T-helper 1 cell (primary cell): Measurements from ENCODE around the gene C12orf75.
"Not testable (repeated sequence)": the region's sequence is repeated elsewhere in the genome, so short reads cannot be mapped to it uniquely, and the experiment has no call there.

Experiments used
- DNase-seq, 5 donors: peaks; one replicate each; pipeline ENCODE4 v3.0.0-alpha.2; 2012 to 2020

Gene C12orf75

DNA sequence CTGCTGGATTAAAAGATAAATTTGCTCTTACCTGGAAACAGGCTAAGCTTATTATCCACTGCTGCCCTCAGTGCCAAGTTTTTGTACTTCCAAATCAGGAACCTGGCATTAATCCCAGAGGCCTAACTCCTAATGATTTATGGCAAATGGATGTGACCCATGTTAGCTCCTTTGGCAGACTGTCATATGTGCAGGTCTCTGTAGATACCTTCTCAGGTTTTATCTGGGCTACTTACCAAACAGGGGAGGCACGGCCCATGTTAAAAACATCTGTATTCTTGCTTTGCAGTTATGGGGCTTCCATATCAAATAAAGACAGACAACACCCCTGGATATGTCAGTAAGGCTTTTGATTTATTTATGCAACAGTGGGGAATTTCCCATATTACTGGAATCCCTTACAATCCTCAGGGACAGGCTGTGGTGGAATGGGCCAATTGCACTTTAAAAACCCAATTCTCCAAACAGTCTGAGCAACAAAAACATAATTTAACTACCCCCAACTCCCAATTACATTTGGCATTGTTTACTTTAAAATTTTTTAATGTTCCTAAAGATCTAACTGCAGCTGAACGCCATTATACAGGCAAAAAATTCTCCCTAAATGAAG lies 19.9 kb upstream of the C12orf75 start:
- not testable (repeated sequence) for DNase-seq

DNA sequence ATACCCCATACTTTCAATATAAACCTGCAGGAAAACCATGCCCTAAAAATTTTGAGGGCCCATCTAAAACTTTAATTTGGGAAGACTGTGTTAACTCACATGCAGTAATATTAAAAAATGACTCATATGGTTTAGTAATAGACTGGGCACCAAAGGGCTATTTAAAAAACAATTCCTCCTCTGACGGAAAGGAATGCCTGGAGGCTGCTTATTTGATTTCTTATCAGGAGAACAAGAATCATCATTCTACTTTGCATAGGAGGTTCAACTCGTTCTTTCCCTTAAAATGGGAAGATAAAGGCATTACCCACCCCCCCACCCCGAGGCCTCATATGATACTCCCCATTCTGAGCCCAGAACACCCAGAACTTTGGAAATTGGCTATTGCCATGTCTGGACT lies 18.6 kb upstream of the C12orf75 start:
- not testable (repeated sequence) for DNase-seq

DNA sequence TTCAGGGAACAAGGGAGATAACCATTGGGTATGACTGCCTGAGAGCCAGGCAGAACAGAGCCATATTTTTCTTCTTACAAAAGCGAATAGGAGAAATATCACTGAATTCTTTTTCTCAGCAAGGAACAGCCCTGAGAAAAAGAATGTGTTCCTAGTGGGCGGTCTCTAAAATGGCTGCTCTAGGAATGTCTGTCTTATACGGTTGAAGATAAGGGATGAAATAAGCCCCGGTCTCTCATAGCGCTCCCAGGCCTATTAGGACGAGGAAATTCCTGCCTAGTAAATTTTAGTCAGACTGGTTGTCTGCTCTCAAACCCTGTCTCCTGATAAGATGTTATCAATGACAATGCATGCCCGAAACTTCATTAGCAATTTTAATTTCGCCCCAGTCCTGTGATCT lies 16.7 kb upstream of the C12orf75 start:
- not testable (repeated sequence) for DNase-seq

DNA sequence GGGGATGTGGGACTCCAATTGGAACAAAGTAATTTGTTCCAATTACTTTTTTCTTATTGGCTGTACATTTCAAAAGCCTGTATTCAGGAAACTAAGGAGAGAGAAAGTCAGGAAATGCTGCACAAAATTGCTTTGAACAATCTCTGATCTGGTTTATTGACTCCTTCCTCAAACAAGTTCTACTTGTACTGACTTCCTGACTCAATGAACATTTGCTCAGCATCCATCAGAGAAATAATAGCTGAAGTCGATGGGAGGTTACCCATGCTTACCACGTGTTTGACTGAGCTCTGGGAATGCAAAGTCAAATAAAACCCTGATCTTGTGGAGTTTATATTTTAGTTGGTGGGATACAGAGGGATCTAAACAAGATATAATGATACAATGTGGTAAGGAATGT lies 15.4 kb upstream of the C12orf75 start:
- no peak for DNase-seq

DNA sequence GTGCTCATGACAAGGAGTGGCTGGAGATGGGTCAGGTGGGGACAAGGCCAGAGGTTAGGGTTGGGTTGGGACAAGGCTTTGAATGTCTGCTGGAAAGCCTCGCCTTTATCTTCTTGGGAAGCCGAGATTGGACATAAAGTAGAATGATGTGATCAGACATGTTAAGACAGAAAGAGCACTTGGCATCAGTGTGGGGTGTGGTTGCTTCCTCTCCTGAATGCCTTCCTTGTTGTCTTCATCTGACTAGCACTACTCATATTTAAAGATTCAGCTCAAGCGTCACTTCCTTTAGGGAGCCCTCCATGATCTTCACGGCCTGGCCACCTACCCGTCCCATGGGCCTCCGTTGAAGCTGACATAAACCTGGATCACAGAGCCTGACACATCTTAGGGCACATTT lies 14.8 kb upstream of the C12orf75 start:
- DNase-seq: no peak

DNA sequence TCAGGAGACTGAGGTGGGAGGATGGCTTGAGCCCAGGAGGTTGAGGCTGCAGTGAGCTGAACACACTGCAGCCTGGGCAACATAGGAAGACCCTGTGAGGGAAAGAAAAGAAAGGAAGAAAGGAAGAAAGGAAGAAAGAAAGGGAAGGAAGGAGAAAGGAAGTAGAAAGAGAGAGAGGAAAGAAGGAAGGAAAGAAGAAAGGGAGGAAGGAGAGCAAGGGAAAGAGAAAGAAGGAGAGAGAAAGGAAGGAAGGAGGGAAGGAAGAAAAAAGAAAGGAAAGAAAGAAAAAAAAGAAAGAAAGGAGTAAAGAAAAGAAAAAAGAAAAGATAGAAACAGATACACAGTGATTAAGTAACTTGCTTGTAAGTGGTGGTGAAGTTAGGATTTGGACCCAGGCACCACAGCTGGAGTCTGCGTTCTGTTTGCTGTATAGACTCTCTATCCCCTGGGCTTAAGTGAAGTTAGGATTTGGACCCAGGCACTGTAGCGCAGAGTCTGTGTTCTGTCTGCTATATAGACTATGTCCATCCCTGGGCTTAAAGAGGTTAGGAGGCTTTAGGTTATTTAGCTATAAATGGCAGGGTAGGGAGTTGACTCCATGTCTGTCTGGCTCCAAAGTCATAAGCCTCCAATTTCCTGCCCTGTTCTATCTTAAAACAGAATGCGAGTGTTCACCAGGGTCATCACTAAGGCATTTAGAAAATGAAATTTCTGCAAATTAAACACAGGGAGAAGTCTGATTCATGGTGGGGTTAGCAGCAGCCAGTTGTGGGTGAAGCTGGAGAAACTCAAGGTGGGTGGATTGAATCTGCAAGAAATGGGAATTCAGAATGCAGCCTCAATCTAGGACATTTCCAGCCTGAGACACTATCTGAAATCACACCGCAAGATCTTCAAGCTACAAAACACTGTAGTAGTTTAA lies 13.3 kb upstream of the C12orf75 start:
- DNase-seq: no peak

DNA sequence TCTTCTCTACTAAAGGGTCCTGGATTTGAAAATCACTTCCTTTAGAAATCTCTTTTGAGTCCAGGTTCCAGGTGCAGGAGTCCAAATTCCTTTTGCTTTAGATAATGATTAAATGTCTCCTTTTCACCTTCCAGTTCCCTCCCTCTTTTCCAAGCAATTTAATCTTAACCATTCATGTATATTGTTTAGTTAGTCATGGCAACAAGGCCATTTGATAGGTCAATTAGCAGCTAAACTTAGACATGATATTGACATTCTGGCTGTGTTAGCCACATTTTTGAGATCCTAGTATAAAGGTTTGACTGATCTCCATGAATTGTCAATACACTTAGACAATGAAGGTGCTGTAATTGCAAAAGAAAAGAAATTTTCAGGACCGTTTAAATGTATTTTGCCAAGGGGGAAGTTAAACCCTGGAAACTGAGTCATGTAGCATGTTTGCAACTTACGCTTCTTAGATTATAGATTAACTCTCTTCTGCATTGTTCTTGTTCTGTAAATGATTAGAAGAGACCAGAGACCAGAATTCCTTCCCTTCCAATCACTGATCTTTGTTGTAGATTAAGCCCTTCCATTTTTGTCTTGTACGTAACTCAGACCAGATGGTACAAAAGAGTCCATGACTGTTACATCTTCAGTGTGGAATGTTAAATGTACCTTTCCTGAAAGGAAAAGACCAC lies 12.4 kb upstream of the C12orf75 start:
- DNase-seq: no peak

DNA sequence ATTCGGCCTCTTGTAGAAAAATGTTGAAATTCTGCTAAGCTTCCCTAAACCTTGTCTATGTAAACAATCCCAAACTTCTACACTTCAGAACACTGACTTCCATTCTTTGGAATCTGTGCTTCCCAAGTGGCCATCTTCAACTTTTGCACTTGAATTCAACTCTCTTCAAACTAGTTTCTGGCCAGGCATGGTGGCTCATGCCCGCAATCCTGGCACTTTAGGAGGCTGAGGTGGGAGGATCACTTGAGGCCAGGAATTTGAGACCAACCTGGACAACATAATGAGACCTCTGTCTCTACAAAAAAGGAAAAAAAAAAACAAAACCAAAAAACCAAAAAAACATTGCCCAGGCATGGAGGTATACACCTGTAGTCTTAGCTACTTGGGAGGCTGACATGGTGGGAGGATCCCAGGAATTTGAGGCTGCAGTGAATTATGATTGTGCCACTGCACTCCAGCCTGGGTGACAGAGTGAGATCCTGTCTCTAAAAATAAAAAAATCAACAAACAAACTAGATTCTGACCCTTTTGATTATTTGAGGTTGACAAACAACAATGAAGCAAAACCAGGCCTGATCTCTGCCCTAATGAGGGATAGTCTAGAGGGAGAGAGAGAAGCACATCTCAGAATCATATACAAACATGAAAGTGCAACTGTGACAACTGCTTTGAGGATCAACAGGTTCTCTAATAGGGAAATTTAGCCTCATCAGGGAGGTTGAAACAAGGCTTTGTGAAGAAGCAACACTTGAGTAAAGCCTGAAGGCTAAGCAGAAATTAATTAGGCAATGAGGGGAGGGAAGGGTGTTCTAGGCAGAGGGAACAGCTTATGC lies 11.6 kb upstream of the C12orf75 start:
- no peak for DNase-seq

DNA sequence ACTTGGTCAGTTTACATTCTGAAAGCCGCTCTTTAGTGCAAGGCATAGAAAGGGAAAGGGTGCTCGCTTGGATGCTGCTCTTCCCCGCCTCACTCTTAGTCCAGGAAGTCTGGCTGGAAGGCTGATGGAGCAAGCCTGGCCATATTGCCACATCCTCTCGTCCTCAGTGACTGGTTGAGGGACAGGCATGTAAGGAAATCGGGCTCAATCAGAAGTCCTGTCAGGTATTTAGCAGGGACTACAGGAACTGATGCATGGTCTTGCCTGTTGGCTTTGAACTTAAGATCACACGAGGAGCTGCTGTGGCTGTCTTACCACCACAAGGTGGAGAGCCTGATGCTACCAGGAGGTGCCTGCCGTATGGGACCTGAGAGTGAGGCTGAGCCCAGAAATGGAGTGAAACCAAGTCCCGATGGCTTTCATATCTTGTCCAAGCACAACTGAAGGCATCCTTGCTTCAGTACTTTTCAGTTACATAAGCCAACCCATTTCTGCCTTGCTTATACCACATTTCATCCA lies 10.7 kb upstream of the C12orf75 start:
- DNase-seq: no peak

DNA sequence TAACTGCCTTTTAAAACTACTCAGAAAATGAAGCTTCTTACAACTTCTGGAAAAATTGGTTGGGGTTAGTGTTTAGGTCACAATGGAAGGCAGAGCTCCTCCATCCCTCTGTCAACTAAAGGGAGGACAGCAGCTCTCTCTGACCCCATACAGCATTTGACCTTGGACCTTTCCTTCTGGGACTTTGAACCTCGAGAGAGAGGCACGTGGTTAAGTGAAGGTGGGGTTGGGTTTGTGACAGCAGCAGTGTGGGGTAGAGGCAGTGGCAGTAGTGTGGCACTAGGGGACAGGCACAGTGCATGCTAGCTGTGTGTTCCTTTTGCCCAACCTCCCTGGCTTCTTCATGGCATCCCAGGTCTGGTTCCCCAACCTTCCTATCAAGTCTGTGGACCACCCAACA lies 9.4 kb upstream of the C12orf75 start:
- no peak for DNase-seq

DNA sequence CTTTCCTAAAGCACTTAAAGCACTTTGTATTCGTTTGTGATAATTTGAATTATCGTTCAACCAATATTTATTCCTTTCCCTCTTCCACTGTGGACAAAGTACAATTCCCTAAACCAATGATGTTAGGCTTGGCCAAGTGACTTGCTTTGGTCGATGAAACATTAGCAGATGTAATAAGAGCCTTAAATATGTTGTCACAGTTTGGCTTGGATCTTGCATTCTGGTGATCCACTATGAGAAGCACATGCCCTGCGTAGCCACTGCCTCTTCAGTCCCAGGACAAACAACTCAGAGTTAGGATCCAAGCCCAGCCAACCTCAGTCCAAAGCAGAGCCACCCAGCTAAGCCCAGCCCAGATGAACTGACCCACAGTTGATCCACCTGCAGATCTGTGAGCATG lies 8.4 kb upstream of the C12orf75 start:
- DNase-seq: no peak

DNA sequence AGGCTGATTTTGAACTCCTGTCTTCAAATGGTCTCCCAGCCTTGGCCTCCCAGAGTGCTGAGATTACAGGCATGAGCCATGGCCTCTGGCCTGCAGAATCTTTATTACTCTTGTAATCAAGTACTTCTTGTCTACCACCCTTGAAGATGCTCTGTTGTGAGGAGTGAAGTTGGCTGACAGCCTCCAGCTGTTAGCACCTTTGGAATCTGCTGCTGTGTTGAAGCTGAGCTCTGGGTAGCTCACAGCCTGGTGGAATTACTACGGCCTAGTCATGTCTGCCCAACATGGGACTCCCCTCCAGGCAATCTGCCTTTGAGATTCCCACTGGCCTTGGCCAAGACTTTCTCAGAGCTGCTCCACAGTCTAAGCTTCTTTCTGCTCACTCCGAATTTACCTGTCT lies 5.8 kb upstream of the C12orf75 start:
- no peak for DNase-seq

DNA sequence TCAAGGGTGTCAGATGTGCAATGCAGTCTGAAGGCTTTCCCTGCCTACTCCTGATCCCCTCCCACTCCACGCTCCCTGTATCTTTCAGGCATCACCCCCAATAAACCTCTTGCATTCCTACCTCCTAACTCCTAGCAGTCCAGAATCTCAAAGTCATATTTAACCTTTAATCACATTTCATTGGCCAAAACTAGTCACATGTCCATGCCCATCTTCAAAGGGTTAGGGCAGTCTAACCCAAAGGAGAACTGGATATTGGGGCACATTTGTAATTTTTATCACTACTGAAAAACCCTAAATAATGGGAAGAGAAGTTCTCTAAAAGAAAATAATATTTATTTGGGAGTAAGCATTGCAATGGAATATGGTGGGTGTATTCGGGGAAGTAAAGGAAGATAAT lies 5.4 kb upstream of the C12orf75 start:
- DNase-seq: no peak

DNA sequence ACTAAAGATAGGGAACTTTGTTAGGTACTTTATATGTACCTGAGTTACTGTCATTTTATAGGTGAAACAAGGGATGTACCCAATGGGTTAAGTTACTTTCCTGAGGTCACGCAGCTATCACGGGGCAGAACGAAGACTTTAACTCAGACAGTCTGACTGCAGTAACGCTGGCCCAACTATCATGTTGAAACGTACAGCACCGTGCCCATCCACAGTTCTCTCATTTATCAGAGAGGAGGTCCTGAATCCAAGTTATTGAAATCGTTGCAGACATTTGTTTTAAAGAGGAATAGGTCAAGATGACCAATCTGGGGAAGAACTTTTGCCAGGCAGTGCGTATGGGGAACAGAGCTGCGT lies 587 bp upstream of the C12orf75 start:
- DNase-seq: peak in 1 of 5 donors; percentile 18

DNA sequence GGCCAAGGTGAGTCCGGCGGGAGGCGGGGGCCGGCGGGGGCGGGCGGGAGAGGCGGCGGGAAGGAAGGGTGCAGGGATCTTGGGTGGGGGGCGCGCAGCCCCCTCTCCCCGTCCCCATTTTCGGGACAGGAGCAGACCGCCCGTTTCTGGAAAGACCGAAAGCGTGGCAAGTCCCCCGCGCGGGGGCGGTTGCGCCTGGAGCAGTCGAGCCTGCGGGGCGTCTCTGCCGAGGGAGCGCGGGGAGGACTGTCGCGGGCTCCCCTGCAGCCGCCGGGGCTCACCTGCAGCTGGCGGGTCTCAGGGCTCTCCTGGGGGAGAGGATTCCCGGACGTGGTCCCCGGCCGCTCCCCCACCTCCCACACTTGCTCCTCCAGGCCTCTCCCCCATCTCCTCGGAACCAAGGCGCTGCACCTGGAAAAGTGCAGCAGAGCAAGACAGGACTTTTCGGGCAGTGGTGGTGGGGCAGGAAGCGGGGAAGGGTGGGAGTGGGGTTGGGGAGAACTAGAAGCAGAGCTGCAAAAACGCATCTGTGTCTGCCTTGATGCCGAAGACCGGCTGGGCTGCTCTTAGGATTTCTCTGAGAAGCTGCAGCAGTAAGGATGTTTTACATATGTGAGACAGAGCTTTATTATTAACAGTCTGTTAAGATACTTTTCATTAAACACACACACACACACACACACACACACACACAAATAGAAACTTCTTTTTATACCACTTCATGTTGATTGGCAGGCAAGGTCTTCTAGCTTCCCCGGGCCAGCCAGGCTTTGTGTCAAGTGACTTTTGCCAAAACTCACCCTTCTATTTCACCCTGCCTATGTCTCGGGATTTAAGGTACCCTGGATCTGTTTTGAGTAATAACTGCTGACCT lies 677 bp downstream of the C12orf75 start:
- DNase-seq: peak; percentile 15 to 41 (median 38)

DNA sequence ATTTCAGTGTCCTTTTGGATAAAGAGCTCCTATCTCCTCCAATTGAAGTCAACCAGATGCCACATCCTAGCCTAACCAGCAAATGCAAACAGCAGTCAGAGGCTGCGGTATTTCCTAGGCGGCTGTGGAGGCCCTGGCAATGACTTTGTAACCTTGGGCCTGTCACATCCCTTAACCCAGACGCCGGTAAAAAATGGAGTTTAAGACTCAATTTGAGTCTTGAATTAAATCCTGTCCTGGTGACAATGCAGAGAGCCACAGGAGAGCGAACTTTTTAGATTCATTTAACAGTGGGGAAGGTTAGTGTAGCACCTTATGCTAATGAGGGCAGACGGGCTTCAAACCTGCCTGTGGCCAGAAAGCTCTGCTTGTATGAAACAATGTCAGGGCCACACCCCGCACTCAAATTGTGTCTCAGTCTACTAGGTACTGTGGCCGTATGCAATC lies 1.3 kb downstream of the C12orf75 start:
- peak in 1 of 5 donors; percentile 66 for DNase-seq

DNA sequence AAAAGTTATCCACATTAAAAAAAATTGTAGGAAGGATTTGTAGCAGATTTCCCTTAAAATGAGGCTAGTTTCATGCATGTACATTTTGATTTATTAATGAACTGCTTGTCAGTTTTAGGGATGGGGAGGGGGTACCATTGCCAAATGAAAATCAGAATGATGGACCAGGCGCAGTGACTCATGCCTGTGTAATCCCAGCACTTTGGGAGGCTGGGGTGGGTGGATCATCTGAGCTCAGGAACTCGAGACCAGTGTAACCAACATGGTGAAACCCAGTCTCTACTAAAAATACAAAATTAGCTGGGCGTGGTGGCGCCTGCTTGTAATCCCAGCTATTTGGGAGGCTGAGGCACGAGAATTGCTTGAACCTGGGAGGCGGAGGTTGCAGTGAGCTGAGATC lies 1.8 kb downstream of the C12orf75 start:
- not testable (repeated sequence) for DNase-seq

DNA sequence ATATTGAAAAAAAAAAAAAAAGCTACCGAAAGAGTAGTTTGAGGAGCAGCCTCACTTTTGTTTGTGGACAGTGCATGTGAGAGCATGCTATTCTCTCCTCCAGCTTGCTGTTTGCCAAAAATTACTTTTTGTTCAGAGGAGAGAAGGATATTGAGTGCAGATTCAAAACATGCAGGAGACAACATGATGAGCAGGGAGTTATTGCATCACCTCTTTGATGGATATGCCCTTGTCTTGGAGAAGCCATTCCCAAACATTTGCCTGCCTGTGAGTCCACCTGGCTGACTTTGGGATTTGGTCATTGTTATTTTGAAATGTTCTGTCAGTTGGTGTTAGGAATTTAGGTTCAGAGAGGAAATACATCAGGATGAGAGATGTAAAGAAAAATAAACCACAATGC lies 2.4 kb downstream of the C12orf75 start:
- no peak for DNase-seq

DNA sequence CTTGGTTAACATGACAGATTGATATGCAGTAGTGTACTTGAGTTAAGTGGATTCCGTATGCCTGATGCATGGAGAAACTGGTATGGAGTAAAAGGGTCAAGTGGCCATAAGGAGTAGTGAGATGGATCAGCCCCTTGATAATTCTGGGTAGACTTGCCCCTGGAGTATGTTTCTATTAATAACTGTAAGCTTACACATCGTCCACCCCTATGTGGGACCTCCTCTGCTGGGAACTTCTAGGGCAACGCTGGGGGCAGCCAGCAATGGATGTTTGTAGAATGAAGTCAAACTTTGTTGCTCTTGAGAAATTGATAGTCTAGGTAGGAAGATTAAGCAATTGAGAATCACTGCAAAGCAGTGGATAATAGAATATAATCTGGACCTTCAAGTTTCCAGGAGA lies 3.5 kb downstream of the C12orf75 start:
- DNase-seq: no peak

DNA sequence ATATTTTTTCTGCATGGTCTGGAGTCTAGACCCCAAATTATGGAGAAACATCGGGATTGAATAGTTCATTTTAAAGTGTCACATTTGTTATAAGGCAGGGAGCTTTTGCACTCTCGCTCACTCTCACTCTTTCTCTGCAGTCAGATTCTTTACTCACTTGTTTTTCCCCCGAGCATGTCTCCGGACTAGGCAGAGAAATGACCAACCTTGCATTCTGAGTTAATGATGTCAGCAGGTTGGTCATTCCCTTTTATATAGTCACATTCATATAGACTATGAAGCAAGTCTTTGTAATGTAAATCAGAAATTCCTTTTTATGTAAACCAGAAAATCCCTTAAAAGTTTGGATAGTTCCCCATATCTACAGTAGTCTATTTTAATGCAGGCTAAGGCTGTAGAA lies 4.1 kb downstream of the C12orf75 start:
- no peak for DNase-seq

DNA sequence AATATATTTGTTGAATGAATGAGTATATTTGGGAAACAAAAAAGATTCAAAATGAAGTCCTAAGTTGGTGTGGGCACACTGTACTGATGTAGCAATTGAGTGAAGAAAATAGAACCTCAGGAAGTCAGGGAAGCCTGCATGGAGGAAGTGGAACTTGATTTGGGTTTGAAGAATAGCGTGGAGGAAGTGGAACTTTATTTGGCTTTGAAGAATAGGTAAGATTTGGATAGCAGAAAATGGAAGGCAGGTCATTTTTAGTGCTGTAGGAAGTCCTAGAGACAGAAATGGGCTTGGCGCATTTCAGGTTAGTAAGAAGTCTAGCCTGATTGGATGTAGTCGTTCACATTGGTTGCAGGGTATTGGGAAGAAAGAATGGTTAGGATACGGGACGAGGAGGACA lies 5.4 kb downstream of the C12orf75 start:
- no peak for DNase-seq

DNA sequence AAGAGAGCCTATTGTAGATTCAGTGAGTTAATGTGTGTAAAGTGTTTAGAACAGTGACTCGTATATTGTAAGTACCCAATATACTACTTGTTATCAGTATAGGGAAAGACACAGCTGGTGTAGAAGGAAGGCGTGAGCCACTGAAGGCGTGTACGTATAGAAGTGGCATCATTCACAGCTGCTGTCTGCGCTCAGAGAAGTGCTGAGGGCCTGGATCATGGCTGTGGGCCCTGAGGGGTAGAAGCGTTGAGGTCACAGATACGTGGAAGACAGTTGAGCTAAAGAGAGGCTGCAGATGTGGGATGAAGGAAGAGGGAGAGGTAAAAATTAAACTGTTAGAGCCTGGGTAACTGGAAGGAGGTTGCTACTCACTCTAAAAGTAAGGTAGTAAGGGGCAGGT lies 5.9 kb downstream of the C12orf75 start:
- DNase-seq: no peak
